Left lobe of liver (tissue), 1 donor: ENCODE data around the gene NFYB. TPM values are rescaled to one million over a fixed set of nuclear protein-coding genes. Genes with fewer than 3 reads are reported as not detected.

ENCODE experiments used
- total RNA-seq: library from RNA; stranded (reverse); gene quantifications from one replicate; pipeline ENCODE4 v1.2.1, GENCODE V29; 2021
- donor health status: DM: no; HTN: yes; CAD: no.

Gene NFYB
- total RNA-seq, 1 donor from 2014 or later = 15.4 TPM

Other genes with a start within 250 kb of the NFYB start
- 617 TPM for gene HSP90B1, start 207.8 kb downstream of the NFYB start, total RNA-seq
- gene TDG, start 172.3 kb downstream of the NFYB start, total RNA-seq = 7.0 TPM
- 0.43 TPM for gene GLT8D2, start 88.0 kb downstream of the NFYB start, total RNA-seq
- 10.0 TPM for gene HCFC2, start 73.7 kb downstream of the NFYB start, total RNA-seq
- 49.8 TPM for gene TXNRD1, start 77.6 kb upstream of the NFYB start, total RNA-seq
- gene EID3, start 165.5 kb upstream of the NFYB start, total RNA-seq = 1.4 TPM